Hypothalamus (tissue), 51 donors: ENCODE measurements around the gene ASTN2.

Experiments used
- DNase-seq, 51 donors: peaks; one replicate each; lab custom pipeline; 2025; lab: John Stamatoyannopoulos, UW

Gene ASTN2

DNA sequence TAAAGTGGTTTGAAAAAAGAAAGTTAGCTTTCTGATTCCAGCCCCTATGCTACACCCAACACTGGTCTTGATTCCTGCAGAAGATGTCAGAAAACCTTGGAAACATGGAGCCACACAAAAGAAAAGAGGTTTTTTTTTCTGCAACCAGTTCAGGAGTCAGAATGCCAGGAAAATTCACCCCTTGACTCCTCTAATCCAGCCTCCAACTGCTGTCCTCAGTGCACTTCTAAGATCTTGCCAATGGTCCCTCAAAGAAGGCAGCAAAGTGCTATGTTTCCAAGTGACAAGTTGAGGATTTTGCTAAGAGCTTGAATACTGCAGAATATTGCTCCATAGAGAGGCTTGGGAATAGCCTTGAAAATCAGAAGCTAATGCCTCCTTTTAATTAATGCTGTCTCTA lies 617.6 kb downstream of the ASTN2 start:
- DNase-seq = no peak

DNA sequence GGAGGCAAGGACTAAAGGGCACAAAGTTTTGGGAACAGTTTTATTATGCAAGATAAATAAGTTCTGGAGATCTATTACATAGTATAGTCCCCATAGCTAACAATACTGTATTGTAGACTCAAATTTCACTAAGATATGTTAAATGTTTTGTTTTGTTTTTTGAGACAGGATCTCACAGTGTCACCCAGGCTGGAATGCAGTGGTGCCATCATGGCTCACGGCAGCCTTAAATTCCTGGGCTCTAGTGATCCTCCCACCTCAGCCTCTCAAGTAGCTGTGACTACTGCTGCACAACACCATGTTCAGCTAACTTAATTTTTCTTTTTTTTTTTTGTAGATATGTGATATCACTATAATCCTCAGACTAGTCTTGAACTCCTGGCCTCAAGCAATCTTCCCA lies 618.2 kb downstream of the ASTN2 start:
- no peak for DNase-seq

DNA sequence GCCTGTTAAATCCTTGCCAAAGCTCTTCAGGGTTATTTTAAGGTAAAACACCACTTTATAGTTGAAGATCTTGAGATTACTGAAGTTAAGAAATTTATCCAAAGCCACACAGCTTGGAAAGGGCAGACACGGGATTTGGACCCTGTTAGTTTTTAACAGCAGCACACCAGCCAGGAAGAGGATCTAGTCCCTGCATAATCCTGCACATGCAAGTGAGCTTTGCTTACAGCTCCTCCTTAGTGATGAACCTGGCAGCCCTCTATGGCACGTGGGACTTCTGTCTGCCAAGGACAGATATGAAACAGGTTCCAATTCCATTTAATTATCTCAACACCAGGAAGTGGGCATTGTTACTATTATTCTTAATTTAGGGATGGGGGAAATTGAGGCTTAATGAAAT lies 619.0 kb downstream of the ASTN2 start:
- DNase-seq = no peak

- DNase-seq = no peak
Observed at GRCh38 chr9:116792271-116792670, 622.6 kb downstream of the ASTN2 start.

- no peak for DNase-seq
Observed at GRCh38 chr9:116791326-116791725, 623.5 kb downstream of the ASTN2 start.

DNA sequence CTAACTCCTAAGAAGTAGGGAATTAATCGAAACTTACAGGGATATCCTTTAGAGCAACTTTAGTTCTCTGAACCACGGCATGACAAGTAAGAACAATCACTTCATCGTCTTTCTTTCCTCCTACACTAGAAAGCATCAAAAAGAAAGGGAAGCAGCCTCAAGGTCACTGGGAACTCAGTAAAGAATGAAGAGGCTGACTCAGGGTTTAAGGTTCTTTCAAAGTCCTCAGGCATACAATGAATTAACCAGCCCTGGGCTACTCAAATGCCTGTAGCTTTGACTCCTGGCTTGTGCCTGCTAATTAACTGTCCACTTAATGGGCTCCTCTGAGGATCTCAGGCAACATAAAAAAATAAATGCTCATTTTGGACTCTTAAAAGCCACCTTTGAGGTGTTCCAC lies 625.8 kb downstream of the ASTN2 start:
- no peak for DNase-seq

- no peak for DNase-seq
Observed at GRCh38 chr9:116786737-116787136, 628.1 kb downstream of the ASTN2 start.

DNA sequence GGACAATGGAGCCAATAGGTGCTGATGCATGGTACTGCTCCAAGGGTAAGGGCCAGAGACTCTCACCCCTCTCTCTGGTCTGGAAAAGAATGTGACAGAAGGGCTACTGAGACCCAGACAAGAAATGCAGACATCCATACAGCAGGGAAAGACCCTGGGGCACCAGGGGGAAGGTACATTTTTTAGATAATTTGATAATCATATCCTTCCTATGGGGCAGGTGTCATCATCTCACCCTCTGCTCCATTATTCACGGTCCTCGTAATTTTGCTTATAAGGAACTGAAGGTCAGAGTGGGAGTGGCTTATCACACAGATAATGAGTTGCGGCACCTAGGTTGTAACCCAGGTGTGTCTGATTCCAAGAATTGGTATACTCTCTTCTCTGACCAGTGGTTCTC lies 637.7 kb downstream of the ASTN2 start:
- DNase-seq = no peak

- no peak for DNase-seq
Observed at GRCh38 chr9:116774421-116775180, 640.3 kb downstream of the ASTN2 start.

DNA sequence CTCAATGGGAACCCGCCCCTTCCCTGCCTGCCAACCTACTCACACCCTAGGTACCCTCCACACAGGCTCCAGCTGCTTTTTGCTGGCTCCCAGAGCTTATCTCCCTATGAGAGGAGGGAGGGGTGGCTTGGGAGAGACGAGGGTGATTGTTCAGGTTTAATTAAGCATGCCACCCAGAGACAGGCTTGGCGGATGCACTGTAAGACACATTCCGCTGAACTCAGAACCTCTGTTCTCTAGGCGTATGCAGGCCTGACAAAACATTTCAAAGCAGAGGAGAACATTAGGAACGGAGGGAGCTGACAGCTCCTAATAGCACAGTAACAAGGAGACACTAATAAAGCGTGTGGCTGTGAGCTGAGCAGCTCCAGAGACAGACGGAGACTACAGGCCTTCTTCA lies 647.6 kb downstream of the ASTN2 start:
- peak in 1 of 51 donors; percentile 10 for DNase-seq

- DNase-seq = no peak
Observed at GRCh38 chr9:116765011-116765410, 649.8 kb downstream of the ASTN2 start.

- DNase-seq = no peak
Observed at GRCh38 chr9:116763770-116764169, 651.1 kb downstream of the ASTN2 start.

DNA sequence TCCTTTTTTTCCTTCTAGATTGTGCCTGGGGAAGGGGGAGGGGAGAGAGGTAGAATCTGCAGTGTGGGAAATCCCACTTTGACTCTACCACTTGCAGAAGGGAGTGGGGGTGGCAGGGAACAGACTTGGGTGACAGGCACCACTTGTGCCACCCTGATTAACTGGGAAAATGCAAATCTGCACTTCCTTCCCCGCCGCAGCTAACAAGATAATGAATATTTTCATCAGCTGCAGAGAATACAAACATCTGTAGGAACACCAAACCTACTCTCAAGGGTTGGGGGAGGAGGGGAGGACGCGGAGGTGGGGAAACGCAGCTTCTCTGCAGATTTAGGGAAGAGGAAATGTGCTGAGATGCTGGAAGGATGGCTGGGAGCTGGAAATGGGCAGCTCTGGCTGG lies 654.2 kb downstream of the ASTN2 start:
- peak in 1 of 51 donors; percentile 23 for DNase-seq

GRCh38 chr9:116757030-116757429 lies 657.8 kb downstream of the ASTN2 start:
- DNase-seq = no peak

DNA sequence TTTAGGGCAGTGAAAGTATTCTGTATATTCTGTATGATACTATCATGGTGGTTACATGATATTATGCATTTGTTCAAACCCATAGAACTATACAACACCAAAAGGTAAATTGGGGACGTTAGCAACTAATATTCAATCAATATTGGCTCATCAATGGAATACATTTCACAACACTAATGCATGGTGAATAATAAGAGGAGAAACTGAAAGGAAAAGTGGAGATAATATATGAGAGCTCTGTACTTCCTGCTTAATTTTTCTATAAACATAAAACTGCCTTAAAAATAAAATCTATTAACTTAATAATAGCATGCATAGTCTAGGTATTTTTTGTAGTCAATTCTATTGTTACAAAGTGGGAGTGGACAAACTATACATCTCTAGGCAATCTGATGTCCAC lies 661.5 kb downstream of the ASTN2 start:
- no peak for DNase-seq

- DNase-seq = no peak
Observed at GRCh38 chr9:116750510-116750909, 664.3 kb downstream of the ASTN2 start.

DNA sequence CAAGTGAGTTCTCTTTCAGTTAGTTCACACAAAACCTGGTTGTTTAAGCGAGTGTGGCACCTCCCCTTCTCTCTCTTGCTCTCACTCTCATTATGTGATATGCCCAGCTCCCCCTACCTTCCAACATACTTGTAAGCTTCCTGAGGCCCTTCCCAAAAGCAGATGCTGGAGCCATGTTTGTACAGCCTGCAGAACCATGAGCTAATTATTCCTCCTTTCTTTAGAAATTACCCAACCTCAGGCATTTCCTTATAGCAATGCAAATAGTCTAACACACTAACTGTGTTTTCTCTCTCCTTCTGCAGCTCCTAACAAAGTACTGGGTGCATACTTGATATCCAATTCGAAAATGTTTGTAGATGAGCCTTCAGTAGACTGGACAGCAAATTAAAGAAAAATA lies 665.1 kb downstream of the ASTN2 start:
- DNase-seq = no peak

- no peak for DNase-seq
Observed at GRCh38 chr9:116749176-116749575, 665.7 kb downstream of the ASTN2 start.

- DNase-seq = no peak
Observed at GRCh38 chr9:116741742-116742141, 673.1 kb downstream of the ASTN2 start.

DNA sequence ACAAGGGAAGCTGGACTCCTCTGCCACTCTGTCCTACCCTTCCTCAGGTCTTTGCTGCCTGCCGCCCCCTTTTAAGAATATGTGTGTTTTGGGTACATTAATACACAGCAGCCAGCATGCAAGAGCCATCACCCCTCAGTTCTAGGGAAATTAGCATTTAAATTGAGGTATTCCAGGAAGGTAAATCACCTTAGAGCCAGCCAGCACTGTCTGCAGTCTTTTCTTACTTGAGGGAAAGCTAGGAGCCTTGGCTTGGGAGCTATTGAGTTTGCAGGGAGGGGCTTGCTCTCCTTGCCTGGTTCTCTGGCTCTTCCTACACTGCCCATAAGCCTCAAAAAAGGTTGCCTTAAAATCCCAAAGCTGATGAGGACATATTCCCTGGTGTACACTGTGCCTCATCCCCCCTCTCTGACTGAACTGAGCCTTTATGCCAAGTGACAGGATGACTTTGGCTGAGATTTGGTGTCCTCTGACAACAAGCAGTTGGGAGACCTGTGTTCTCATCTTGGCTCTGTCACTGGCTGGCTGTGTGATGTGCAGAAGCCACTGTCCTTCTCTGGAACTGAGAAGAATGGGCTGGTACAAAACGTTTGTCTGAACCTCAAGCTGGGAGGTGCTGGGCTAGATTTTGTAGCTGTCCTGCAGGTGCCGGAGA lies 673.6 kb downstream of the ASTN2 start:
- no peak for DNase-seq

GRCh38 chr9:116737152-116737546 lies 677.7 kb downstream of the ASTN2 start:
- peak; percentile 6 to 84 (median 52) for DNase-seq

DNA sequence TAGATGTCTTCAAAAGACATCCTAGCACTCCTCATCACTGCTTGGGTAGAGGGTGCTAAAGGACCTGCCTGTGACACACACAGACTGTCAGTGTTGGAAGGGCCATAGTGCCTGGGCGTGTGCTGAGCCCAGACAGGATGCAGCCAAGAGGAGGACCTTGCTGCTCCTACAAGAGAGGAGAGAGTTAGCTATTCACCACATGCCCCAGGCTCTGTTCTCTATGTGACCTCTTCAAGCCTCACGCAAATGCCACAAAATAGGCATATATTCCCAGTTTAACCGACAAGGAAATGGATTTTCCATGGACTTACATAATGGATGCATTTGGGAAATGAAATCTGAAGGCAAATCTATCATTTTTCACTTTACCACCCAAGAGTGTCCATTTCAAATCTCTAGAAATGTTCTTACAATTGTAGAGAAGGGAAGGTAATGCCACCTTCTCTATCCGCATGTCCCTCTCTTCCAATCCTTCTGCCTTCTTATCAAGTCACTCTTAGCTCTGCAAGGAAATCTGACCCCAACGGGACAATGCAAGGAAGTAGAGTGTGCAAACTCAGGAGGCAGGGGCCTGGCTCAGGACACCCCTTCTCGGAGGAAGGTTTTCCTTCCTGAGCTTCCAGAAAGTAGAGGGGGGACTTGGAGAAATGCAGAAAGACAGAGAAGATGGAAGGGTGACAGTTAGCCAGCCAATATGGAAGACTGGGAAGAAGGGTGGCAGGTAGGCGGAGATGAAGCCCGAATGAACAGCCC lies 678.3 kb downstream of the ASTN2 start:
- DNase-seq = no peak
